HL-60/S4 treated with phorbol 12-myristate 13-acetate at 8.2 ng/mL for 4 days and 3 days (cell line): ENCODE measurements around the gene GPR151.
"Not testable (repeated sequence)": the region's sequence is repeated elsewhere in the genome, so short reads cannot be mapped to it uniquely, and the experiment has no call there.

Source experiments
- in situ Hi-C: fragments of 300-500 bp; cut with MboI; formaldehyde crosslinking; loops from 2 replicates; pipeline ENCODE4 v1.15.0; 2022; ENCODE audit warnings: low sequenced_read_pairs

GPR151 gene

DNA sequence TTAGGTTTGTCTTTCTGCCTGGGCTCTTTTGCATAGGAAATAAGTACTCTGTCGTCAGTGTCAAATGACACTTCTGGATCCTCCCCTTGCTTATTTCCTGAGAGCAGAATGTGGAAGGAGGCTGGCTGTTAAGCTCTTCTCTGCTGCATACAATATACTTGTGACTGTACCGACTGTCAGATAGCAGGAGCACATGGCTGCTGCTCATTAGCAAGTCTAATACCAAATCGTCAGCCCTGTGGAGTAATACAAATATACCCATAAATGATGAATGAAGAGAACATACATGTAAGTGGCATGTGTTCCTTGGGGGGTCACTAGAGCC, at the start of gene GPR151:
TSS of gene GPR151 (minus strand) at position 40 of the 325 bp plus-strand sequence. CDS start 77 bp downstream, outside the sequence.
- in situ Hi-C loops, result no loop called here

DNA sequence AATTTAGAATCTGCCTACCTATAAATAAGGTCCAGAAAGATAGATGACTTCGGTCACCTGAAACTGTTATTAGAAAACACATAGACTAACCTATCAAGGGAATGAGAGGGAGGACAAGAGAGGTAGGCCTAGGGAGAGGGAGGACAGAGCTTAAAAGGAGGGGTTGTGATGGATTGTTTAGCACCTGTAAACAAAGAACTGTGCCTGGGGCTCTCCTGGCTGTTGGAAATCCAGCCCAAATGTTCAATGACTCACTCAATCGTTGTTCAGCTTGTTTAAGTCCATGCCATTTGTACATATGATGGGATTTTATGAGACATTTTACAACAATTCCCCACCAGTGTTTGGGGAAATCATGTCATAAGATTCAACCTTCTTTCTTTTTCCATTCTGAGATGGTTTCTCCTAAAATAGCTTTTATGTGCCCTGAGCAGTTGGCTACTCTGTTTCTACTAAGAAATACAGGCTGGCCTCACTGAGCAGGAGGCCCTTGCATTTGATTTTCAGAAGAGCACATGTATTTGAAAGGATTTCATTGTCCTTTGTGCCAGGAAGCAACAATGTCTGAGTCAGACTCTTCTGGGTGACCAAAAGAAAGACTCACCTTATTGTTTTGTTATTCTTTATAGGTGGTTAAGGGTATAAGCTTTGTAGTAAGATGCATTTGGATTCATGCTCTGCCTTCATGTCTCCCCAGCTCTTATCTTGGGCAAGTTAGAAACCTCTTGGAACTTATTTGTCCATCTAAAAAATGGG, 48.2 kb upstream of the GPR151 start:
- in situ Hi-C loops, result no loop called here

DNA sequence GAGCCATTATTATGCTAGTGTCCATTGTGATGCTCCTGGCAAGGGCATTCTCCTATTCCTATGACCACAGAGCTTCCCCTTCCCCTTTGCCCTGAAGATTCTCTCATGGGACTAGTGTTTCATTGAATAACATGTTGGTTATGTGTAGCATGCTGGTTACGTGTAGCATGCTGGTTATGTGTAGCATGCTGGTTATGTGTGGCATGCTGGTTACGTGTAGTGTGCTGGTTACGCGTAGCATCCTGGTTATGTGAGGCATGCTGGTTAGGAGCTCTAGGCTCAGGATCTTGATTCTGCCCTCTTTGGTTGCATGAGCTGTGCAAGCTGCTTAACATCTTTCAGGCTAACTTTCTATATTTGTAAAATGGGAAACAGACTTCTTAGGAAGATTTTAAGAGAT, 46.5 kb upstream of the GPR151 start:
- in situ Hi-C loops, result no loop called here

DNA sequence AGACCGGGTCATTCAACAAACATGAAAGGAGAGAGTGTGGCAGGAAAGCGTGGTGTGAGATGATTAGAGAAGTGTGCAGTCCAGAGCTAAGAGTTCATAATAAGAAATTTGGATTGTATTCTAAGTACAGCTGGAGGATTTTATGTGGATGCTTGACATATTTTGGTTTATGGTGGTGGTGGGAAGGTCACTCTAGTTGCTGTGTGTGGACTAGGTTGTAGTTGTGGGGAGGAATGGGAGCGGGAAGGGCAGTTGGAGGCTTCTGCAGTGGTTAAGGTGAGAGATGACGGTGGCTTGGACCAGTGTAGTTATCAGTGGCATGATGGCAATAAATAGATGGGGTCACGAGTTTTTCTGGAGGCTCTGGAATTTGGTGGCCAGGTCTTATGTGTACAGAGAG, 45.7 kb upstream of the GPR151 start:
- in situ Hi-C loops, result no loop called here

DNA sequence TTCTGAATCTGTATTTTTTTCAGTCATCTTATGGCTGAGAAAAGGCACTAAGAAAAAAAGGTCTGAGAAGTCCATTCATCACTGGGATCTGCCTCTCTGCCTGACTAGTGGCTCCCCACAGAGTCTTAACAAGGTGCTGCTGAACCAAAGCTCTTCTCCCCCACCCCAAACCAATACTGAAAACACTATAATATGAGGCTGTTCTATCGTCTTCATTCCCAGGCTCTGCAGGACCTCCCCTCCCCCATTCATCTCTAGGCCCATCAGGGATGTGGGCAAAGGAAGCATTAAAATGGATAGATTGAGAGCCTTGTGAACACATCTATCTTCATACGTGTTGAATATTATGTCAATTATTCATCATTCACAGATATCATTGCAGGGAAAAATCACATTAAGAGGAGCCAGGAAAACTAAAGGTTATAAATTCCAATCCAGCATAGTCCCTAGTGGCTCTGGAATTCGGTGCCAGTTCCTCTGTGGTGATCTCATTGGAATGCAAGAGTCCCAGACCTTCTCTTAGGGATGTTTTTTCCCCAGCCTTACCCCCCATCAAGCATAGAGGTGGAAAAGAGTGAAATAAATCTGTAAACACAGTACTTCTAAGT, 44.3 kb upstream of the GPR151 start:
- in situ Hi-C loops, result no loop called here

DNA sequence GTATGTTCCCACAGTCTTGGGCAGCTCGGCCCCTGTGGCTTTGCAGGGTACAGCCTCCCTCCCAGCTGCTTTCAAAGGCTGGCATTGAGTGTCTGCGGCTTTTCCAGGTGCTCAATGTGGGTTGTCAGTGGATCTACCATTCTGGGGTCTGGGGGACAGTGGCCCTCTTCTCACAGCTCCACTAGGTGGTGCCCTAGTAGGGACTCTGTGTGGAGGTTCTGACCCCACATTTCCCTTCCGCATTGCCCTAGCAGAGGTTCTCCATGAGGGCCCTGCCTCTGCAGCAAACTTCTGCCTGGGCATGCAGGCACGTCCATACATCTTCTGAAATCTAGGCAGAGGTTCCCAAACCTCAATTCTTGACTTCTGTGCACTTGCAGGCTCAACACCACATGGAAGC, 40.9 kb upstream of the GPR151 start:
- in situ Hi-C loops, result not testable (repeated sequence)

DNA sequence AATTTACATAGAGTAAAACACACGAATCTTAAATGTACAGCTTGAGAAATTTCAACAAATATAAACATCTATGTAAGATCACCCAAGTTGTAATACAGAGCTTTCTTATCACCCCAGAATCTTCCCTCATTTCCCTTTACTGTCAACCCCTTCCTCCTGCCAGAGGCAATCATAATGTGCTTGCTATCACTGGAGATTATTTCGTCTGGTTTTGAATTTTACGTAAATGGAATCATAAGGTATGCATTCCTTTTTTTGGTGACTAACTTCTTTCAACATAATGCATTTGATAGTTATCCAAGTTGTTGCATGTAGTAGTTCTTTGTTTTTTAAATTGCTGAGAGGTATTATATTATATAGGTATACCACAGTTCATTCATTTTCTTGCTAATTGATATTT, 37.5 kb upstream of the GPR151 start:
- in situ Hi-C loops, result no loop called here

DNA sequence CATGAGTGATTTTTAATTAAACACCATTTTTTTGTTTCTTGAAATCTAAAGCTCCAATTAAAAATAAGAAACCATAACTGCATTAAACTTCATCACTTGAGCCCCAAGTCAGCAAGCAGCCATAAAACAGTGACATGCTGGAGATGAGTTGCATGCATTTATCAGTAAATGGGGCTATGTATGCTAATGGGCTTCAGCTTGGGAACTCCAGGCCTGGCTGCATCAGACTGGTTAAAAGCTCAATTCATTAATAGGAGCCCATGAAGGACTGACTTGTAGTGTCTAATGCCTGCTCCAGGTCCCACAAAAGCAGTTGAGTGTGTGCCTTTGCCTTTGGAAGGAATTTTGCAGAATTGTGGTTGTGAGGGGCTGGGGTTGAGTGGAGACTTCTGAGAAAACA, 33.6 kb upstream of the GPR151 start:
- in situ Hi-C loops, result loop anchor here (25.0 kb wide), 2 partner anchors 413 to 638 kb away; no protein-coding TSS in a partner anchor

DNA sequence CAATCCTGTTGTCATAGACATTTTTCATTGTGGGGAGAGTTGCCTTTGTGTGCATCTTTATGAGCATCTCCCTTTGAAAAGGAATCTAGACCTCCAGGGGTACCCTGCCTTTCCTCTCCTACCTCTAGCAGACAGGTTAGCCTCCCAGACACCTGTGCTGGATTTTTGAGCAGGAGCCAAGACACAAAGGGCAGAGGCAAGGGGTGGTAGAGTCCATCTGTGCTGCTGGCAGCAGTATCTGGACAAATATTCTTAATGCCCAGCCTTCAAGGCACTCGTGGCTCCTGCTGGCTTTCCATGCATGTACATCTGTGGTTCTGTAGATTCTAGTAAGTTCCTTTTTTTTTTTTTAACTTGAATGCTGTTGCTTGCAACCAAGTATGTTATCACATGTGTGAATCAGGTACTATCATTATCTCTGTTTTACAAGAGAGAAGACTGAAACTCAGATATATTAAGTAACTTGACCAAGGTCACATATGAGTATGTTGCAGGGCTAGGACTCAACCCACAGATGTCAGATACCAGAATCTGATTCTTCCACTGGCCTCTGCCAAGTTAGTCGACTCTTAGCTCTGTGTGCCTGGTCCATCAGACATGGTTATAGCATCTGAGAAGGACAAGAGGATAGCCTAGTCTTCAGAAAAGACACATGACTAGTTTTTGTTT, 32.9 kb upstream of the GPR151 start:
- in situ Hi-C loops, result loop anchor here (25.0 kb wide), 2 partner anchors 413 to 638 kb away; no protein-coding TSS in a partner anchor

DNA sequence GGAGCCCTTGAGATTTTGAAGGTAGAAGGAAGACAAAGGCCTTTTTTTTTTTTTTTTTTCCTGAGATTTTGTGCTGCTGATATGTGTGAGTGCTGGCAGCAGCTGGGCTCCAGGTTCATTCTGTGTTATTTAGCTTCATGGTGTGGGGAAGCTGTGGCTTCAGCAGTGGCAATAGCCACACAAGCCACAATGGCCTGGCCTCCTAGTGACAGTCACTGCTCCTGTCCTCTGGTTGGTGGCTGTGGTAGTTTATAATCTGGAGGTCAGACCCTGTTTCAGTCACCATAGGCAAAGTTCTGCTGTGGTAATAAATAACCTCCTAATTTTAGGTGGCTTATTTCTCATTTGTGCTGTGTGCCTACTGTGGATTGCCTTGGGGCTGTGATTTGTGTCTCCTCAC, 28.2 kb upstream of the GPR151 start:
- in situ Hi-C loops, result loop anchor here (25.0 kb wide), 2 partner anchors 418 to 643 kb away; no protein-coding TSS in a partner anchor

DNA sequence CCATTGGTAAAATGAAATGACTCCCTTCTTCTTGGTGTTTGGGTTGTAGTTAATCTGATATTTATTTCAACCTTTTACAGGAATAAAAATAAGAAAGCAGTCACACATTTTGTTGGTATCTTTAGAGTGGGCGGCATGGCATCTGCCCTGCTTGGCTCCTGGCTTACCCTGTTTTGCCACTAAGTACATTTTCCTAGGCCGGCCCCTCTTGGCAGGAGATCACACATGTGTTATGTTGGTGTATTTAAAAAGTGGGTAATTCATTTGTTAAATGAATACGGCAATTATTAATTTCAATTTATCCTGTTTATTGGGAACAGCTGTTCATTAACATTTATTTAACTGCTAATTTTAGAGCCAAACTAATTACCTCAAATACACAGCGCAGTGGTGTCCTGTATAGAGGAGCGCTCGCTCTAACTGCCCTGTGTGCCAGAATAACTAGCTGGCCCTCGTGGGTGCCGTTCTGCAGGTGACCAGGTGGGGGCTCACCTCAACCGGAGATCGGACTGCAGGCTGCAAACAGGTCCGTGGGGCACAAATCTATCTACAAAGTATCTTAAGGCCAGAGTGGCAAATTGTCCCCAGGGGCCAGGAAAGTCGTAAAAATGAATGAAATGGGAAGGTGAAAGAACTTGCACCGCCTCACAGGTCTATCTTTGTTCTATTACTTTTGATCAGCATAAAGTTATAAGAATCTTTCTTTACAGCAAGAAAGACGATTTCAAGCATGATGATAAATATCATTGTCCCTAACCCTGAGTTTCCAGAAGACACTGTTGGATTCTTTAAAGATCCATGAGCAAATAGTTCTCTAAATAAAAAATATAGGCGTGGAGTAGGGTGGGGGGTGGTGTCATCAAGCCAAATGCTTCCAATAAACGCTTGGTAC, 26.2 kb upstream of the GPR151 start:
- in situ Hi-C loops, result loop anchor here (25.0 kb wide), 2 partner anchors 420 to 645 kb away; no protein-coding TSS in a partner anchor

DNA sequence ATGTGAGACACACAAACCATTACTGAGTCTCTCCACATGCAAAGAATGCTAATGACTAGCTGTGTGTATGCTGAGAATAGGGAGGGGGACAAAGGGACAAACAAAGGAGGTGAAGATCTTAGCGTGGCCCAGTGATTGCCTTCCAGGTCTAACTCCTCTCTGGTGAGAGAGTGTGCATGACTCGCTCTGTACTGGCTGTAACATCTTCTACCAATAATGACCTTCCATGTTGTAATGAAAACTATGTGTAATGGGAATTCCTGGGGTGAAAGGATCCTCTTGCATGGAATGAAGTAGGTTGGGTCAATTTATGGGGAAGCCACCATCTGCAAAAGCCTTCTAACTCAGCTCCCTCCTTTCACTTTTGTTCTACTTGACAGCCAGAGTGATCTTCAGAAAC, 24.4 kb upstream of the GPR151 start:
- in situ Hi-C loops, result loop anchor here (25.0 kb wide), 2 partner anchors 422 to 647 kb away; no protein-coding TSS in a partner anchor

DNA sequence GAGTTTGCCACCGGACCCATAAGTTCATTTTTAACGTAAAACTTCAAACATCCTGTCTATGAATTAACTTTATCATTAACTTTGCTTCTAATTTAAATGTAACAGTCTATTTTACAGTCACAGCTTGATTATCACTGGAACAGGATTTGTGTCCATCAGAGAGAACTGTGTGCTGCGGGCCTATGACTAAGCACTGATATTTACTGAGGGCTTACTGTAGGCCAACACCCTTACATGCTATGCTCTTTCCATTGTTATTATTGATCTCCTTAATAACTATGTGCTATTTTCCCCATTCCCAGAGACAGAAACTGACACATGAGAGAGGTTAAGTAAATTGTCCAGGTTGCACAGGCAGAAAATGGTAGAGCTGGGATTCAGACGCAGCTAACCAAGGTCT, 24.0 kb upstream of the GPR151 start:
- in situ Hi-C loops, result loop anchor here (25.0 kb wide), 2 partner anchors 422 to 647 kb away; no protein-coding TSS in a partner anchor

DNA sequence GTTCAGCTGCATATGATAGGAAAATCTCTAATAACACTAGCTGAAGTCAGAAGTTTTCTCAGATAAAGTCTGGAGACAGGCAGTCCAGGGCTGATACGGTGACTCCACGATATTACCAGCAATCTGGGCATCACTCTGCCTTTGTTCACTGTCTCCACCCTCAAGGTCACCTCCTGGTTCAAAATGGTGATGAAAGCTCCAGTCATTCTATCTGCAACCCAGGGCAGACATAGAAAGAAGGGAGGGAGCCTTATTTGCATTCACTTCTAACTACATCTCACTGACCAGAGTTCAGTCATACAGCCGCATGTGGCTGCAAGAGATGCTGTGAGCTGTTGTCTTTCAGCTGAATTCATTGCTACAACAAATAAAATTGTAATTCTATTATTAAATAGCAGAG, 22.4 kb upstream of the GPR151 start:
- in situ Hi-C loops, result loop anchor here (25.0 kb wide), 2 partner anchors 424 to 649 kb away; no protein-coding TSS in a partner anchor

DNA sequence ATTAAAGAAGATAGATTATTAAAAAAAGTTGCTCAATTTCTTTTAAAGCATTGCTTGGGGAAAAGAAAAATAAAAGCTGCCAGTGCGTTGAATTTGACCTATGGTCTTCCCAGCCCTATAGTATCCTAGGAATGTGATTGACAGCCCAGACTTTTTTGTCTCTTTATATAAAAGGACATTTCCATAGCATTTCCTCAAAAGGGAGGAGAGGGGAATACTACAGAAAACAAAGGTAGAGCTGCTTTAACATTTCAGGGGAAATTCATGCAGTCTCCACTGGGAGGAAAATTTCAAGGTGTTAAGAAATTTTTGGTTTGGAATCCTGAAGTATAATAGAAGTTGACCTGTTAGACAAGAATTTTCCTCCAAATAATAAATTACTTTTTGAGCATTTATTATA, 17.9 kb upstream of the GPR151 start:
- in situ Hi-C loops, result loop anchor here (25.0 kb wide), 2 partner anchors 428 to 653 kb away; no protein-coding TSS in a partner anchor

DNA sequence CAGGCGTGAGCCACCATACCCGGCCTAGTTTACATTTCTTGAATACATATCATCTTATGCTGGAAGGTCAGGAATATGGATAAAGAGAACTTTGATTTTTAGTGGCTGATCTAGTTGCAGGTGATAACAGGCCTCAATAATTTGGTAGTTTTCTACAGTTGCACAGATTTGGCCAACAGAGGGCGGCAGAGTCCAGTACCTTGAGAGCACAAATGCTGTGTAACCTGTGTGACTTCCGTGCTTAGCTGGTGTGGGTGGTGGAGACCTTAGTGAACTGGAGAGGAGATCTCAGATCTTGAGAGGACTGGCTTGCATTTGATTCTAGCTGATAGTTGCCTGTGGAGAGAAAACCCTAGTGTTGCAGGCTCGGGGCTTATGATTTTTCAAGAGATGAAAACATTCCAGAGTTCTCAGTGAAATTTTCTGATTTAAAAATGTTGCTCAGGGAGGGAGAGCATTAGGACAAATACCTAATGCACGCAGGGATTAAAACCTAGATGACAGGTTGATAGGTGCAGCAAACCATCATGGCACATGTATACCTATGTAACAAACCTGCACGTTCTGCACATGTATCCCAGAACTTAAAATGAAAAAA, 17.4 kb upstream of the GPR151 start:
- in situ Hi-C loops, result loop anchor here (25.0 kb wide), 2 partner anchors 429 to 654 kb away; no protein-coding TSS in a partner anchor

DNA sequence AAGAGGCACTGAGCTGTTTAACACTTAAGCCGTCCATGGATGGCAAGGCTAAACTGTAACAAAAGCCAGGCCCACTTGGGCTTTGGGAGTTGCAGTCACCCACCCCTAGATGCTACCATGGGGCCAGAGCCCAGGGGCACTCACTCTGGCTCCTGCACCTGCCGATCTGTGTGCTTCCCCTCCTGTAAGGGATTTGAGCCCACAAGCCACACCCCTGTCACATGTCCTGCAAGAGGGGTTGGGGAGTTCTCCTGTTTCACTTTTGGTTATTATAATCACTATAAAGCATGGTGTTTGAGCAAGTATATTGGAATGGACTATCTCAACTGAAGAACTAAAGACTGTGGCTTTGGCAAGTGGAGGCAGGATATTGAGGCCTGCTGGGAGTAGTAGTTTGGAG, 14.0 kb upstream of the GPR151 start:
- in situ Hi-C loops, result loop anchor here (25.0 kb wide), 2 partner anchors 432 to 657 kb away; no protein-coding TSS in a partner anchor

DNA sequence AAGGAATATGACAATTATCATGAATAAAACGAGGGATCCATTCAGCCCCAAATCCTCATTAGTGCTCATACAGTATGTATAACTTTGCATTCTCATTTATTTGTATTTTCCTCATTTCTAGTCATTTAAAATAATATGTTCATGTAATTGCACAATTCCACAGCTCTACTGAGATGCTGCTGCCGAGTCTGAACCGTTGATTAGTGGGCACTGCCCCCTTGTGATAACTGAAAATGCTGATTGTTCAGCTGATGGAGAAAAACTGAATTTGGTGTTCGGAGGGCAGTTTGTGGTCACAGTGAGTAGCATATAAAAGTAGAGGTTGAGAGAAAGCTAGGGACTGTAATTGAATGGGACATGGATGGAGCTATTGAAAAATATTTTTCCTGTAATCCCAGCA, 12.2 kb upstream of the GPR151 start:
- in situ Hi-C loops, result loop anchor here (25.0 kb wide), 2 partner anchors 434 to 659 kb away; no protein-coding TSS in a partner anchor

DNA sequence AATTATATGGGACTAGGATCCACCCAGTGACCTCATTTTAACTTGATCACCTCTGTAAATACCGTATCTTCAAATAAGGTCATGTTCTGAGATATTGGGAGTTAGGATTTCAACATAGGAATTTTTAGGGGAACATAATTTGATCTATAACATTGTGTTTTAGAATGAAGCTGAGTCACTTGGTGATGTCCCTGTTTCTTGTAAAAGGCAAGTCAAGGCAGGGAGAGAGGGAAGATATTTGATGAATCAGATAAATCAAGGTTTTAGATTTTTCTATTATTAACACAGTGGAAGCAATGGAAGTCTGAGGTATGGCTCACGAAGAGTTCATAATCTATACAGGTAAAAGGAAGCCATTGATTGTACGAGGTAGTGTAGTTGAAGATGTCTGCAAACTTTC, 11.8 kb upstream of the GPR151 start:
- in situ Hi-C loops, result loop anchor here (25.0 kb wide), 2 partner anchors 435 to 660 kb away; no protein-coding TSS in a partner anchor

DNA sequence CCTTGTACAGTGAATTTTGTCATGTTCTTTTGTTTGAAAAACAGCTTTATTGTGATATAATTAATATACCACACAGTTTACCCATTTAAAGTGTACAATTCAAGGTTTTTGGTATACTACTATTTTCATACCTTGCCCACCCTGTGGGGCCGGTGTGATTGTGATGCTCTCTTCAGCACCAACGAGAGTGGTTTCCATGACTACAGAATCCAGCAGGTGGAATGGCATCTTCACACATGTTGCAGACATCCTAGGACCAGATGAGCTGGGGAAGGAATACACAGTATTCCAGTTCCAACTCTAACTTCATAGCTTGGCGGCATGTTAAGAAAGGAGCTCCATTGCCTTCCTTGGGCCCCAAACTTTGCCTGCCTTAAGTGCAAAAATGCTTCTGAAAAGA, 7.7 kb upstream of the GPR151 start:
- in situ Hi-C loops, result no loop called here
